SK-N-SH treated with all-trans-retinoic acid at 6 μM for 48 hours (cell line): Measurements from ENCODE around the gene WDR7.

Experiments
- ARNTL ChIP-seq: fragments of 450-650 bp; formaldehyde crosslinking; IDR thresholded peaks from 2 replicates; pipeline ENCODE4 v1.5.0; 2020; ENCODE audit warnings: low read depth, mild to moderate bottlenecking, moderate library complexity, borderline replicate concordance
- ZFP30 ChIP-seq: fragments of 450-650 bp; formaldehyde crosslinking; IDR thresholded peaks from 2 replicates; pipeline ENCODE4 v1.5.0; 2022; ENCODE audit warnings: mild to moderate bottlenecking, moderate library complexity
- ZNF70 ChIP-seq: fragments of 450-650 bp; formaldehyde crosslinking; IDR thresholded peaks from 2 replicates; pipeline ENCODE4 v1.5.0; 2020; ENCODE audit warnings: mild to moderate bottlenecking, moderate library complexity
- ZNF8 ChIP-seq: fragments of 450-650 bp; formaldehyde crosslinking; IDR thresholded peaks from 2 replicates; pipeline ENCODE4 v1.5.0; 2020; ENCODE audit warnings: mild to moderate bottlenecking, moderate library complexity

GRCh38 chr18:56873441-56874140 lies 222.4 kb downstream of the WDR7 start:
- TF ChIP-seq ZFP30 (CRISPR knock-in tag) (no peak), ZNF70 (CRISPR knock-in tag) (no peak), ZNF8 (CRISPR knock-in tag) (no peak), ARNTL (no peak)
